Gastroesophageal sphincter (tissue), 4 donors: Measurements from ENCODE around the gene TSHR. TPM values are rescaled to one million over a fixed set of nuclear protein-coding genes. Genes with fewer than 3 reads are reported as not detected.

ENCODE experiments used
- ATAC-seq: fragments of 150-250 bp; one replicate; pipeline ENCODE4 v1.9.1; 2016; ENCODE audit warnings: mild to moderate bottlenecking, moderate library complexity
- H3K27ac ChIP-seq, 4 donors: fragments of 200-600 bp; sonication (generic) in 3 of 4; 1 replicate in 3 of 4; 2 replicates in 1 of 4; pipeline ENCODE4 v1.5.1; 2016 to 2019
- H3K27me3 ChIP-seq: fragments of 200-600 bp; sonication (generic); one replicate; pipeline ENCODE4 v1.5.1; 2019
- H3K36me3 ChIP-seq, 2 donors: fragments of 200-600 bp; sonication (generic); one replicate each; pipeline ENCODE4 v1.5.1; 2019; ENCODE audit warnings: control low read depth in 1 of 2
- H3K4me1 ChIP-seq, 3 donors: fragments of 200-600 bp; sonication (generic); 1 replicate in 2 of 3; 2 replicates in 1 of 3; pipeline ENCODE4 v1.5.1; 2016 to 2019; ENCODE audit warnings: control low read depth in 2 of 3
- H3K4me3 ChIP-seq, 2 donors: fragments of 200-600 bp; sonication (generic); one replicate each; pipeline ENCODE4 v1.5.1; 2019; ENCODE audit warnings: mild to moderate bottlenecking in 1 of 2, moderate library complexity in 1 of 2
- H3K9me3 ChIP-seq, 3 donors: fragments of 200-600 bp; sonication (generic); one replicate each; pipeline ENCODE4 v1.5.1; 2017 to 2019; ENCODE audit warnings: control low read depth in 2 of 3
- EP300 ChIP-seq: sonication (generic); formaldehyde crosslinking; IDR thresholded peaks from one replicate; pipeline ENCODE4 v1.6.1; 2017; ENCODE audit warnings: antibody characterized with exemption, mild to moderate bottlenecking
- POLR2A ChIP-seq, 2 donors: fragments of 450-650 bp; IDR thresholded peaks; one replicate each; pipeline ENCODE4 v1.6.1; 2017; ENCODE audit warnings: antibody characterized with exemption in 2 of 2, mild to moderate bottlenecking in 2 of 2, moderate library complexity in 1 of 2
- POLR2AphosphoS5 ChIP-seq: sonication (generic); formaldehyde crosslinking; IDR thresholded peaks from one replicate; pipeline ENCODE4 v1.6.1; 2017; ENCODE audit warnings: antibody characterized with exemption
- WGBS, 2 donors: methylation state at CpG; one replicate each; pipeline ENCODE4 v1.1.5; 2018; ENCODE audit warnings: low coverage in 1 of 2; 5-methylcytosine and 5-hydroxymethylcytosine counted together
- total RNA-seq, 4 donors: library from RNA; depleted of rRNA; stranded (reverse); fragments of >200 nt; gene quantifications; one replicate each; pipeline ENCODE4 v1.1.0, GENCODE V29; 2016
- TF ChIP-seq, protein P1 (sequence below), 4 experiments: fragments of 200-600 bp in 2 of 4; fragments of 450-650 bp in 2 of 4; sonication (generic) in 1 of 4; IDR thresholded peaks; one replicate each; pipeline ENCODE4 v1.5.1; 2017 to 2019; ENCODE audit warnings: antibody characterized with exemption in 4 of 4, mild to moderate bottlenecking in 2 of 4, moderate library complexity in 2 of 4

The TSHR gene
- total RNA-seq, 4 donors from 2014 or later: 0.08 TPM; not detected in 3

DNA sequence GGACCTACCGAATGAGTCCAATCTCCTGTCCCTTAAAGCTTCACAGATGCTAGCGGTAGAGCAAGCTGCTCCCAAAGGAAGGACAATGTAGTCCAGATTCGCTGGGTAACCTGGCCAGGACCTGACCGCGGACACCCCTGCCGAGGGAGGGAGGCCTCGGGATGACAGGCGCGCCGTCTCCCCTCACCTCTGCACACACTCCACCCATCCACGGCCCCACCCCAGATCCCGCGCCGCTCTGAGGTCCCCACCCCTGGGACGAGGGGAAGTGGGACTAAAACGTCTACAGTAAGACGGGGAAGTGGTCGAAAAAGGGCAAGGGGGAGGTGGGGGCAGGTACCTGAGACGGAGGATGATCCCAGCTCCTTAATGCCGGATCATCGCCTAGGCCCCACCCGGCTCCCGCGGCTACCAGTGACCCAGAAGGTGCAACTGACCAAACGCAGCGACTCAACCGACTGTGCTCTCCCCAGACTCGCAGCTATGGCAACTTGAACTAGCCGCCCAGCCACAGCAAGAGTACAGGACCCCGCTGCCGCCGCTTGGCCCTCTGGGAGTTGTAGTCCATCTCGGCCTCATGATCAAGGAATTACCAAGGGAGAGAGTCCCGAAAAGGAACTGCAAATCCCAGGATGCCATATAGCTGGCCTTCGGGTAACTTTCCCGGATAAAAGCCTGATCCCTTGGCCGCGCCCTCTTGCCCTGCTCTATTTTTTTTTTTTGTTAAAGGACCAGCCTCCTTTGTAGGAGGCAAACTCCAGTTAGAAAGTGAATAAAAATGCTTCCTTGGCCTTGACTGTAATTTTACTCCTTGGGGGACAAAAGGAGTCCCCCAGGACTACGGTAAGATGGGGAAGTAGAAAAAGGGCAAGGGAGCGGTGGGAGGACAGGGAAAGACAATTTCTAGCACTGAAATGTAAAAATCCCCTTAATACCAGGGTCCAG lies 13.9 kb upstream of the TSHR start, which contains the start of gene CEP128:
Gene CEP128 (minus strand): TSS at position 498 of the 945 bp plus-strand sequence.
- no peaks in the 10 kb centered on the region for H3K9me3 ChIP-seq
- TF ChIP-seq EP300 (no peak), POLR2AphosphoS5 (peak; percentile 70), POLR2A (IDR thresholded peaks at IDR 0.05) (no peak)
- TF ChIP-seq, protein P1, sequence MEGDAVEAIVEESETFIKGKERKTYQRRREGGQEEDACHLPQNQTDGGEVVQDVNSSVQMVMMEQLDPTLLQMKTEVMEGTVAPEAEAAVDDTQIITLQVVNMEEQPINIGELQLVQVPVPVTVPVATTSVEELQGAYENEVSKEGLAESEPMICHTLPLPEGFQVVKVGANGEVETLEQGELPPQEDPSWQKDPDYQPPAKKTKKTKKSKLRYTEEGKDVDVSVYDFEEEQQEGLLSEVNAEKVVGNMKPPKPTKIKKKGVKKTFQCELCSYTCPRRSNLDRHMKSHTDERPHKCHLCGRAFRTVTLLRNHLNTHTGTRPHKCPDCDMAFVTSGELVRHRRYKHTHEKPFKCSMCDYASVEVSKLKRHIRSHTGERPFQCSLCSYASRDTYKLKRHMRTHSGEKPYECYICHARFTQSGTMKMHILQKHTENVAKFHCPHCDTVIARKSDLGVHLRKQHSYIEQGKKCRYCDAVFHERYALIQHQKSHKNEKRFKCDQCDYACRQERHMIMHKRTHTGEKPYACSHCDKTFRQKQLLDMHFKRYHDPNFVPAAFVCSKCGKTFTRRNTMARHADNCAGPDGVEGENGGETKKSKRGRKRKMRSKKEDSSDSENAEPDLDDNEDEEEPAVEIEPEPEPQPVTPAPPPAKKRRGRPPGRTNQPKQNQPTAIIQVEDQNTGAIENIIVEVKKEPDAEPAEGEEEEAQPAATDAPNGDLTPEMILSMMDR (IDR thresholded peaks at IDR 0.05): no peak
- peak within 1 kb of the TSS in 3 of 4 donors; percentile 65 to 71 (median 66) for H3K27ac ChIP-seq
- H3K4me1 ChIP-seq: peaks cover 0 to 21% (median 7%) of the 10 kb centered on the region in 3 donors
- H3K27me3 ChIP-seq: no peaks in the 10 kb centered on the region
- peaks cover 0 to 10% of the 10 kb centered on the region in 2 donors for H3K36me3 ChIP-seq
- H3K4me3 ChIP-seq: peak within 1 kb of the TSS; percentile 72 to 80
- ATAC-seq: peak; percentile 100
- WGBS, 2 donors: 0 to 5% methylated on average over 12 of the region's 40 CpGs

DNA sequence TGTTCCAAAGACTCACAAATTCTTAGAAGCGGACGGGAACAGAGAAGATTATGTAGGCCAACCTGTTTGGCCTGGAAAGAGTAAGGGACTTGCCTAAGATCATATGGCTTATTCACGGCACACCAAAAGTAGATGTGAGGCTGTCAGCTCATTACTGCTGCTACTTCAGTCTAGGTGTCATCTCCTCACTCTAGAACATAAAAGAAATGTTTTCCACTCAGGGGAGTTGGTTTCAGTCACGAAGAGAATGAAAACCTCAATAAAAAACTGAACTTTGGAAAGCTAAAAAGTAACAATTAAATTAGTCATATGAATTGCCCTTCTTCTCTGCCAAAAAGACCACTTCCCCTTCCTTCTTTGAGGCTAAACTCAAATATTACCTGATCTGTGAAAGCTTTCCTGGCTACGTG lies 13.2 kb upstream of the TSHR start:
- TF ChIP-seq POLR2AphosphoS5: no peak
- no peak for ATAC-seq
- Histone ChIP-seq H3K27ac (peak overlapping the region in 3 of 4 donors; percentile 65 to 71 (median 66)), H3K27me3 (peaks cover 6% of the 10 kb centered on the region), H3K9me3 (no peaks in the 10 kb centered on the region), H3K4me1 (peaks cover 0 to 21% (median 7%) of the 10 kb centered on the region in 3 donors), H3K4me3 (peak overlapping the region; percentile 72 to 80), H3K36me3 (peaks cover 0 to 10% of the 10 kb centered on the region in 2 donors)
- 43 to 65% methylated on average over 5 of the region's 5 CpGs for whole genome bisulfite sequencing, 2 donors

DNA sequence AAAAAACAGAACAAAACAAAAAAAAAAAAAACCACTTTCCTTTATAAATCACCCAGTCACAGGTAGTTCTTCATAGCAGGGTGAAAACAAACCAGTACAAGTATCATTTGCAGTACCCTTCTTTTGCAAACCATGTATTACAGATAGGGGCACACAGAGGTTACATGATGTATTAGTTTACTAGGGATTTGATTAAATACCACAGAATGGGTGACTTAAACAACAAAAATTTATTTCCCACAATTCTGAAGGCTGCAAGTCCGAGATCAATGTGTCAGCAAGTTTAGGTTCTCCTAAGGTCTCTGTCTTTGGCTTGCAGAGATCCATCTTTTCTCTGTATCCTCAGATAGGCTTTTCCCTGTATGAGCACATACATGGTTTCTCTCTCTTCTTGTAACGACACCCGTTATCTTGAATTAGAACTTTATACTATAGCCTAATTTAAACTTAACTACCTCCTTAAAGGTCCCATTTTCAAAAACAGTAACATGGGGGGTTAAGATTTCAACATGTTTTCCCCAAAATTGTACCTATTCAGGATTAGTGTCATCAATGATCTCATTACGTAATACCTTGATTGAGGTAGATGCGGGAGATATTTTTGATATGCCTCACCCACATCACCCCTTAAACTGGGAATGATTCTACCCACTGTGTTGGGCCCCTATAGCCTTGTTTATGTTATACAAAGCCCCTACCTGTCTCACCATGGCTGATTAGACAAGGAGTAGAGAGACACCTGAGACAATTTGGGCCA lies 10.4 kb upstream of the TSHR start:
- 81 to 86% methylated on average over 5 of the region's 5 CpGs for WGBS, 2 donors
- peaks cover 20% of the 10 kb centered on the region for H3K27me3 ChIP-seq
- ATAC-seq: no peak

DNA sequence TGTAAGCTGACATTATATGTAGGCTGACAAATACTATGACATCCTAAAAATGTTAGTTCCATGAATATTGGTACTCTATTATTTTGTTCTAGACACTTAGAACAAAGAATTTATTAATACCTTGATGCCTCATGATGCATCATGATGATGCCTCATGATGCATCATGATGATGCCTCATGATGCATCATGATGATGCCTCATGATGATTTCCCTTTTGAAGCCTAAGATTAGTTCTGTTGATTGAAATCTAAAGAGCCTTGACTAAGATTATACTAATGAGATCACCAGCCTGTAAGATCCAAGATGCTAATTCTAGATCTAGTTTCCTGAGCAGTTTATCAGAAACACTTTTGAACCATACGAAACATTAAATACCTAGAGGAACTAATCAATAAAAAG lies 9.2 kb upstream of the TSHR start:
- TF ChIP-seq POLR2AphosphoS5: no peak
- no peak for TF ChIP-seq POLR2A (IDR thresholded peaks at IDR 0.05)
- TF ChIP-seq, protein P1 (IDR thresholded peaks at IDR 0.05): no peak
- no peak for TF ChIP-seq EP300
- 62 to 75% methylated on average over 1 of the region's 1 CpG for WGBS, 2 donors
- Histone ChIP-seq H3K4me3 (no peak overlapping the region), H3K4me1 (peaks cover 0 to 9% (median 3%) of the 10 kb centered on the region in 3 donors), H3K27ac (no peak overlapping the region), H3K9me3 (no peaks in the 10 kb centered on the region), H3K36me3 (no peaks in the 10 kb centered on the region), H3K27me3 (peaks cover 20% of the 10 kb centered on the region)
- ATAC-seq: no peak

More for the DNA sequence above, 10.4 kb upstream of the TSHR start:
- no peaks in the 10 kb centered on the region for H3K9me3 ChIP-seq
- H3K4me3 ChIP-seq: no peak overlapping the region
- no peak overlapping the region for H3K27ac ChIP-seq
- TF ChIP-seq, protein P1 (IDR thresholded peaks at IDR 0.05): no peak
- TF ChIP-seq POLR2A (IDR thresholded peaks at IDR 0.05) (no peak), EP300 (no peak), POLR2AphosphoS5 (no peak)
- H3K36me3 ChIP-seq: no peaks in the 10 kb centered on the region
- peaks cover 0 to 21% (median 7%) of the 10 kb centered on the region in 3 donors for H3K4me1 ChIP-seq

DNA sequence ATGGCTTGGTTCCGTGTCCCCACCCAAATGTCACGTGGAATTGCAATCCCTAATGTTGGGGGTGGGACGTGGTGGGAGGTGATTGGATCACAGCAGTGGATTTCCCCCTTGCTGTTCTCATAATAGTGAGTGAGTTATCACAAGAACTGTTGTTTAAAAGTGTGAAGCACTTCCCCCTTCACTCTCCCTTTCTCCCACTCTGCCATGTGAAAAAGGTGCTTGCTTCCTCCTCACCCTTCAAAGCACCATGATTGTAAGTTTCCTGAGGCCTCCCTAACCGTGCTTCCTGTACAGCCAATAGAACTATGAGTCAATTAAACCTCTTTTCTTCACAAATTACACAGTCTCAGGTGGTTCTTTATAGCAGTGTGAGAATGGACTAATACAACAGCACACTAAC lies 8.6 kb upstream of the TSHR start:
- no peak for ATAC-seq
- WGBS, 2 donors: 55 to 63% methylated on average over 4 of the region's 4 CpGs
- no peaks in the 10 kb centered on the region for H3K9me3 ChIP-seq
- H3K4me1 ChIP-seq: peaks cover 0 to 7% (median 3%) of the 10 kb centered on the region in 3 donors
- H3K4me3 ChIP-seq: no peak overlapping the region
- H3K36me3 ChIP-seq: no peaks in the 10 kb centered on the region
- H3K27ac ChIP-seq: no peak overlapping the region
- H3K27me3 ChIP-seq: peaks cover 20% of the 10 kb centered on the region
- TF ChIP-seq, protein P1 (IDR thresholded peaks at IDR 0.05): no peak
- TF ChIP-seq POLR2A (IDR thresholded peaks at IDR 0.05) (no peak), EP300 (no peak), POLR2AphosphoS5 (no peak)
